Stomach smooth muscle (tissue), 2 donors: ENCODE results near the gene CFAP43.
"Not testable (repeated sequence)": the region's sequence is repeated elsewhere in the genome, so short reads cannot be mapped to it uniquely, and the experiment has no call there.

Experiments used
- H3K27ac ChIP-seq: one replicate; pipeline ENCODE4 v1.7.0; 2013; ENCODE audit warnings: mild to moderate bottlenecking, low read length, inconsistent platforms
- H3K27me3 ChIP-seq, 2 donors: one replicate each; pipeline ENCODE4 v1.7.0; 2013; ENCODE audit warnings: low read length in 2 of 2; ENCODE audit not compliant: insufficient read depth in 2 of 2, control insufficient read depth in 1 of 2
- H3K36me3 ChIP-seq, 2 donors: one replicate each; pipeline ENCODE4 v1.7.0; 2013; ENCODE audit warnings: low read length in 2 of 2; ENCODE audit not compliant: control insufficient read depth in 2 of 2, insufficient read depth in 2 of 2
- H3K4me1 ChIP-seq: one replicate; pipeline ENCODE4 v1.7.0; 2013; ENCODE audit warnings: low read length; ENCODE audit not compliant: control insufficient read depth, insufficient read depth
- H3K4me3 ChIP-seq, 2 donors: one replicate each; pipeline ENCODE4 v1.7.0; 2013; ENCODE audit warnings: low read length in 2 of 2
- H3K9ac ChIP-seq, 2 donors: one replicate each; pipeline ENCODE4 v1.7.0; 2013; ENCODE audit warnings: low read length in 2 of 2, mild to moderate bottlenecking in 1 of 2
- H3K9me3 ChIP-seq, 2 donors: one replicate each; pipeline ENCODE4 v1.7.0; 2013; ENCODE audit warnings: low read length in 2 of 2; ENCODE audit not compliant: control insufficient read depth in 2 of 2
- donor health status: healthy.
- donor health status: Pancreatic carcinoma.

CFAP43 gene

DNA sequence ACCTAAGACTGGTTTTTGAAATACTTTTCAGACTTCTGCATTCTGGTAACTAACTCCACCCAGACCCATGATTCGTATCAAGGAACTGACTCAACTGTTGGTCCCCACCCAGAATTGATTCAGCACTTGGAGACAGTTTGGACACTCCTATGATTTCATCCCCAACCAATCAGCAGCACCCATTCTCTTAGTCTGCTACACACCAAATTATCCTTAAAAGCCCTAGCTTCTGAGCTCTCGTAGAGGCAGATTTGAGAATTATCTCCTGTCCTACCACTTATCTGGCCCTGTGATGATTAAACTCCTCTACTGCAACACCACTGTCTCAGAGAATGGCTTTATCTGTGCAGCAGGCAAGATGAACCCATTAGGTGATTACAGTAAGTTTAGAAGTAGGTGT is 14.8 kb upstream of the CFAP43 start:
- Histone ChIP-seq H3K27ac (no peak overlapping the region), H3K4me3 (no peak overlapping the region), H3K9ac (no peak overlapping the region), H3K27me3 (no peaks in the 10 kb centered on the region), H3K36me3 (no peaks in the 10 kb centered on the region), H3K9me3 (no peaks in the 10 kb centered on the region), H3K4me1 (no peaks in the 10 kb centered on the region)

GRCh38 chr10:104245066-104245632 is 13.0 kb upstream of the CFAP43 start:
- H3K4me1 ChIP-seq: no peaks in the 10 kb centered on the region
- no peak overlapping the region for H3K4me3 ChIP-seq
- H3K9me3 ChIP-seq: no peaks in the 10 kb centered on the region
- H3K9ac ChIP-seq: no peak overlapping the region
- H3K27ac ChIP-seq: no peak overlapping the region
- H3K36me3 ChIP-seq: no peaks in the 10 kb centered on the region
- no peaks in the 10 kb centered on the region for H3K27me3 ChIP-seq

GRCh38 chr10:104243512-104243911 is 11.3 kb upstream of the CFAP43 start:
- no peaks in the 10 kb centered on the region for H3K4me1 ChIP-seq
- no peaks in the 10 kb centered on the region for H3K36me3 ChIP-seq
- no peaks in the 10 kb centered on the region for H3K9me3 ChIP-seq
- no peak overlapping the region for H3K9ac ChIP-seq
- H3K27me3 ChIP-seq: no peaks in the 10 kb centered on the region
- no peak overlapping the region for H3K27ac ChIP-seq
- H3K4me3 ChIP-seq: no peak overlapping the region

DNA sequence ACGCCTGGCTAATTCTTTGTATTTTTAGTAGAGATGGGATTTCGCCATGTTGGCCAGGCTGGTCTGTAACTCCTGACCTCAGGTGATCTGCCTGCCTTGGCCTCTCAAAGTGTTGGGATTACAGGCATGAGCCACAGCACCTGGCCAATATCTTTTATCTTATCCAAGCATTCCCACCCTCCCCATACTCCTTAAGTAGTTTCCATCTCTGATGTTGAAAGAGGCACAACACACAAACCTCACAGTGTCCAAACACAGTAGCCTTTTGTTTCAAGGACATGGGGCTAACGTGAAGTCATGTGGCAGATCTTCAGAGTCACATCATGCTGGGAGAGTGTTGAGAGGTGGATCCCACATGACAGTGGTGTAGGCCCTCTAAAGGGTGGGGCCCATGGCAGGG is 10.8 kb upstream of the CFAP43 start:
- H3K4me3 ChIP-seq, H3K4me1 ChIP-seq, H3K27me3 ChIP-seq, H3K9me3 ChIP-seq, H3K9ac ChIP-seq, H3K27ac ChIP-seq, H3K36me3 ChIP-seq: not testable (repeated sequence)

GRCh38 chr10:104242545-104242944 is 10.4 kb upstream of the CFAP43 start:
- Histone ChIP-seq H3K9me3 (no peaks in the 10 kb centered on the region), H3K27ac (no peak overlapping the region), H3K4me3 (no peak overlapping the region), H3K9ac (no peak overlapping the region), H3K27me3 (no peaks in the 10 kb centered on the region), H3K36me3 (no peaks in the 10 kb centered on the region), H3K4me1 (no peaks in the 10 kb centered on the region)

- no peak overlapping the region for H3K9ac ChIP-seq
- no peak overlapping the region for H3K4me3 ChIP-seq
- no peaks in the 10 kb centered on the region for H3K4me1 ChIP-seq
- H3K27me3 ChIP-seq: no peaks in the 10 kb centered on the region
- H3K27ac ChIP-seq: no peak overlapping the region
- no peaks in the 10 kb centered on the region for H3K36me3 ChIP-seq
- H3K9me3 ChIP-seq: no peaks in the 10 kb centered on the region
These were observed 7.9 kb upstream of the CFAP43 start for GRCh38 chr10:104240078-104240477.

DNA sequence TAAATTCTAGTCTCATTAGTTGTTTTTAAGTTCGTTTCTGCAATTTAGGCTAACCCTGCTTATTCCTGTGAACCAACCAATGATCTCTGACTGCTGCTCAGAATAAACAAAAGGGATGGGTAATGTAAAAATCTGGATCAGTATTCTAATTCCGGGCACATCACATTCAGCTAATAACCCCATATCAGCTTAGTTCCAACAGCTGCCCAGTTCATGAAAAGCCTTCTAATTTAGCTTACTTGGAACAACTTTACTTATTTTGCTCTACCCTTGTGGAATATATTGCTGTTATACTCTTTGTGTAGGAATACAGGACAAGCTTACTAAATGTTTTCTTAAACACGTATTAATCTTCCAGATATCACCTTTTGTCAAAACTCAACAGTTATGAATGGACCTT is 3.6 kb upstream of the CFAP43 start:
- Histone ChIP-seq H3K9me3 (no peaks in the 10 kb centered on the region), H3K9ac (no peak overlapping the region), H3K27ac (no peak overlapping the region), H3K36me3 (no peaks in the 10 kb centered on the region), H3K4me1 (peaks cover 9% of the 10 kb centered on the region), H3K4me3 (no peak overlapping the region), H3K27me3 (no peaks in the 10 kb centered on the region)

- H3K9me3 ChIP-seq: no peaks in the 10 kb centered on the region
- peaks cover 9% of the 10 kb centered on the region for H3K4me1 ChIP-seq
- H3K4me3 ChIP-seq: no peak overlapping the region
- no peaks in the 10 kb centered on the region for H3K36me3 ChIP-seq
- H3K27ac ChIP-seq: no peak overlapping the region
- no peak overlapping the region for H3K9ac ChIP-seq
- no peaks in the 10 kb centered on the region for H3K27me3 ChIP-seq
These were observed 2.8 kb upstream of the CFAP43 start for GRCh38 chr10:104234934-104235333.

GRCh38 chr10:104233817-104234216 is 1.7 kb upstream of the CFAP43 start:
- no peaks in the 10 kb centered on the region for H3K9me3 ChIP-seq
- H3K27me3 ChIP-seq: no peaks in the 10 kb centered on the region
- H3K9ac ChIP-seq: no peak overlapping the region
- no peak overlapping the region for H3K27ac ChIP-seq
- peaks cover 9% of the 10 kb centered on the region for H3K4me1 ChIP-seq
- H3K36me3 ChIP-seq: no peaks in the 10 kb centered on the region
- H3K4me3 ChIP-seq: no peak overlapping the region

DNA sequence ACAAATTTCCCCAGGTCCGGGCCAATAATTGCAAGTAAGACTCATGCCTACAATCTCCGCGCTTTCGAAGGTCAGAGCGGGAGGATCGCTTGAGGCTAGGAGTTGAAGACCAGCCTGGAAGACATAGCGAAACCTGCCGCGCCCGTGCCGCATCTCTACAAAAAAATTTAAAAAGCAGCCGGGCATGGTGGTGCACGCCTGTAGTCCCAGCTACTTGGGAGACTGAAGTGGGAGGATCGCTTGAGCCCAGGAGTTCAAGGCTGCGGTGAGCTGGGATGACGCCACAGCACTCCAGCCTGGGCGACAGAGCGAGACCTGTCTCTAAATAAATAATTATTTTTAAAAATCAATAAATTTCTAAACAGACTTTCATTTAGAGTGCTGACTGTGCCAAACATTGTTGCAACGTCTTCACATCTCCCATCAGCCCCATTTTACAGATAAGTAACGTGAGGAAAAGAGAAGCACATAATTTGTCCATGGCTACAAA is 494 bp upstream of the CFAP43 start:
- Histone ChIP-seq H3K4me1 (peaks cover 9% of the 10 kb centered on the region), H3K27ac (no peak overlapping the region), H3K9me3 (no peaks in the 10 kb centered on the region), H3K4me3 (peak overlapping the region; percentile 89 to 90), H3K36me3 (no peaks in the 10 kb centered on the region), H3K27me3 (no peaks in the 10 kb centered on the region), H3K9ac (peak overlapping the region in 1 of 2 donors; percentile 13)

- H3K27me3 ChIP-seq: no peaks in the 10 kb centered on the region
- no peaks in the 10 kb centered on the region for H3K9me3 ChIP-seq
- peaks cover 9% of the 10 kb centered on the region for H3K4me1 ChIP-seq
- no peak overlapping the region for H3K27ac ChIP-seq
- H3K36me3 ChIP-seq: no peaks in the 10 kb centered on the region
- H3K9ac ChIP-seq: no peak overlapping the region
- no peak overlapping the region for H3K4me3 ChIP-seq
These were observed 1.7 kb downstream of the CFAP43 start for GRCh38 chr10:104230490-104230889.
